ENCODE results near the gene UCP1. TPM values are rescaled to one million over a fixed set of nuclear protein-coding genes. Genes with fewer than 3 reads are reported as not detected.

The UCP1 gene
- total RNA-seq, 1 donor from 2014 or later, result not detected

DNA sequence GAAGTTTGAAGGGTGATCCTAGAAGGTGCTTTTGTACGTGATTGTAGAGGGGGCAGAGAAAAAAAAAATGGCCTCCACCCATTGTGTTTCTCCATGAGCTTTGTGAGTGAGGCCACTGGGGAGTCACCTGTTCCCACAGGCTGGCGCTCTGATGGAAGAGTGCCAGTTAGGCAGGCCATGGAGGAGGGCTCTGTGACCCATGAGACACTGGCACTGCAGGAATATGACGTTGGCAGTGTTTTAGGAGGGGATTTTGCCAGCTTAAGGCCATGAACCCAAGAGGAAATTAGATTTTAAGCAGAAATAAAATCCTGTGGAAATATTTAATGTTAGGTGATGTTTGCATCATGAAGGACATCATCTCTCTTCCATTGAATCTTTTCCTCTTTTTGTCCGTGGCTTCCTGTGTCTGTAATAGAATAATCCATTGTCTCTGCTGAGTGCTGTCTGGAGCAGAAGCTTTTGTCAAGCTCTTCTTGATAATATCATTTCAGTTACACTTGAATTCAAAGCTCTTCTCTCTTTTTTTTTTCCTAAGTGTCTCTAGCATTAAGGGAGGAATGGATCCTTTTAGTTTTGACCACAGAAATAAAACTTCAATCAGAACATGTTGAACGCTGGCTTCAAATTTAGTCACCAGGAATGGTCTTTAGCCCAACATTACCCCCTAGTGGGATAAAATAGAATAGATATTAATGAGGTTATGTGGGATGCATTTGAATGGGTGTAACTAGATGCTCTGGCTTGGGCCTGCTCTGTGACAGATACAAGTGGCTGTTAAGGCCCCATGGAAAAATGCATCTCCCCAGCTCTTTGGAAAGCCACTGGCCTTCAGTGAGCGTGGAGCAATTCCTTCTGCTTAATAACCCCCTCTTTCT is 41.0 kb upstream of the UCP1 start:
- TF ChIP-seq POLR2AphosphoS5 (IDR thresholded peaks at IDR 0.05; ENCODE audit: insufficient read depth in 1 of 2, low read depth in 1 of 2), result no peak
- TF ChIP-seq, protein P1, sequence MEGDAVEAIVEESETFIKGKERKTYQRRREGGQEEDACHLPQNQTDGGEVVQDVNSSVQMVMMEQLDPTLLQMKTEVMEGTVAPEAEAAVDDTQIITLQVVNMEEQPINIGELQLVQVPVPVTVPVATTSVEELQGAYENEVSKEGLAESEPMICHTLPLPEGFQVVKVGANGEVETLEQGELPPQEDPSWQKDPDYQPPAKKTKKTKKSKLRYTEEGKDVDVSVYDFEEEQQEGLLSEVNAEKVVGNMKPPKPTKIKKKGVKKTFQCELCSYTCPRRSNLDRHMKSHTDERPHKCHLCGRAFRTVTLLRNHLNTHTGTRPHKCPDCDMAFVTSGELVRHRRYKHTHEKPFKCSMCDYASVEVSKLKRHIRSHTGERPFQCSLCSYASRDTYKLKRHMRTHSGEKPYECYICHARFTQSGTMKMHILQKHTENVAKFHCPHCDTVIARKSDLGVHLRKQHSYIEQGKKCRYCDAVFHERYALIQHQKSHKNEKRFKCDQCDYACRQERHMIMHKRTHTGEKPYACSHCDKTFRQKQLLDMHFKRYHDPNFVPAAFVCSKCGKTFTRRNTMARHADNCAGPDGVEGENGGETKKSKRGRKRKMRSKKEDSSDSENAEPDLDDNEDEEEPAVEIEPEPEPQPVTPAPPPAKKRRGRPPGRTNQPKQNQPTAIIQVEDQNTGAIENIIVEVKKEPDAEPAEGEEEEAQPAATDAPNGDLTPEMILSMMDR (IDR thresholded peaks at IDR 0.05), result peak in 2 of 3 experiments; percentile 24 to 34
- Histone ChIP-seq H3K27me3 (no peaks in the 10 kb centered on the region), H3K9me3 (no peaks in the 10 kb centered on the region), H3K27ac (no peak overlapping the region), H3K4me1 (no peaks in the 10 kb centered on the region), H3K36me3 (no peaks in the 10 kb centered on the region), H3K4me3 (no peak overlapping the region)
- DNase-seq (ENCODE audit: extremely low spot score in 2 of 2), result no peak
- intact Hi-C loops (cut with DNase I), result no loop called here

- no peaks in the 10 kb centered on the region for H3K4me1 ChIP-seq
- H3K27me3 ChIP-seq, result no peaks in the 10 kb centered on the region
- no peak overlapping the region for H3K4me3 ChIP-seq
- no peak for DNase-seq (ENCODE audit: extremely low spot score in 2 of 2)
- intact Hi-C loops (cut with DNase I), result no loop called here
- H3K27ac ChIP-seq, result no peak overlapping the region
- TF ChIP-seq POLR2A (IDR thresholded peaks at IDR 0.05), result no peak
- TF ChIP-seq POLR2AphosphoS5 (IDR thresholded peaks at IDR 0.05; ENCODE audit: insufficient read depth in 1 of 2, low read depth in 1 of 2), result no peak
- TF ChIP-seq, protein P1 (IDR thresholded peaks at IDR 0.05), result no peak
- H3K9me3 ChIP-seq, result no peaks in the 10 kb centered on the region
- no peaks in the 10 kb centered on the region for H3K36me3 ChIP-seq
Observed at GRCh38 chr4:140607852-140608251, 39.1 kb upstream of the UCP1 start.

- intact Hi-C loops (cut with DNase I), result no loop called here
- H3K9me3 ChIP-seq, result no peaks in the 10 kb centered on the region
- no peaks in the 10 kb centered on the region for H3K4me1 ChIP-seq
- no peak overlapping the region for H3K27ac ChIP-seq
- no peak overlapping the region for H3K4me3 ChIP-seq
- H3K36me3 ChIP-seq, result no peaks in the 10 kb centered on the region
- no peaks in the 10 kb centered on the region for H3K27me3 ChIP-seq
- DNase-seq (ENCODE audit: extremely low spot score in 2 of 2), result no peak
- TF ChIP-seq, protein P1 (IDR thresholded peaks at IDR 0.05), result no peak
- TF ChIP-seq POLR2AphosphoS5 (IDR thresholded peaks at IDR 0.05; ENCODE audit: insufficient read depth in 1 of 2, low read depth in 1 of 2) (no peak), POLR2A (IDR thresholded peaks at IDR 0.05) (no peak)
Observed at GRCh38 chr4:140604544-140604943, 35.8 kb upstream of the UCP1 start.

DNA sequence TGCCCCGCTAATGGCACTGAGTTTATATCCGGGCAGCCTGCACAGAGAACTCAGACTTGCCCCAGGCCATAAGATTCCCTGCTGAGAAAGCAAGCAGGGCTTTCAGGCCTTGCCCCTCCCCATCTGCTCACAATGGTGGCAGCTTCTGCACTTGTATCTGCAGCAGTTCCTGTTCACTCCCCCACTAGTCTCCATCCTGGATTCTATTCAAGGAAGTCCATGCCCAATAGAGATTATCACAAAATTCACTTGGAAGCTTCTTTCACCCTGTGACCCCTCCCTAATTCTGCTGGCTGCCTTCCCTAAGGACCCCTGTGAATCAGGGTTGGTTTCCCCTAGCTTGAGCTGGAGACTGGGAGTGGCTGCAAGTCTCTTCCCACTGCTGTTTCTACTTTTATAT is 34.5 kb upstream of the UCP1 start:
- Histone ChIP-seq H3K36me3 (no peaks in the 10 kb centered on the region), H3K27ac (no peak overlapping the region), H3K27me3 (no peaks in the 10 kb centered on the region), H3K4me3 (no peak overlapping the region), H3K9me3 (no peaks in the 10 kb centered on the region), H3K4me1 (no peaks in the 10 kb centered on the region)
- no peak for DNase-seq (ENCODE audit: extremely low spot score in 2 of 2)
- TF ChIP-seq, protein P1 (IDR thresholded peaks at IDR 0.05), result no peak
- TF ChIP-seq POLR2A (IDR thresholded peaks at IDR 0.05) (no peak), POLR2AphosphoS5 (IDR thresholded peaks at IDR 0.05; ENCODE audit: insufficient read depth in 1 of 2, low read depth in 1 of 2) (no peak)
- intact Hi-C loops (cut with DNase I), result no loop called here

DNA sequence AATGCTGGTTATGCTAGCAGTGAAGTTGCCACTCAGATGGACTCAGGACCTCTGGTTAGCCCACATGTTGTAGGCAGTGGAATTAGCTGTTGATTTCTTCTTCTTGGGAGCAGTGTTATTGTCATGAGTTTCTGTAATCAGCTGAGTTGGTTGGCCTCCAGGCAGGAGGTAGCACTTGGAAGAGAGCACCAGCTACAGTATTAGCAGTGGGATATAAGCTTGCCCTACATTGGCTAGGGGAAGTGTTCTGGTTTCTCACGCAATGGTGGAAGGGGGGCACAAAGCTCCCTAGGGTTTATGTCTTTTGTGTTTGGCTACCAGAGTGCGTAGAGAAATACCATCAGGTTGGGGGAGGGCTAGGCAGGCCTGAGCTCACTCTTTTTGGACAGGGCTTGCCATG is 34.0 kb upstream of the UCP1 start:
- intact Hi-C loops (cut with DNase I), result no loop called here
- H3K27me3 ChIP-seq, result no peaks in the 10 kb centered on the region
- H3K4me1 ChIP-seq, result no peaks in the 10 kb centered on the region
- no peak overlapping the region for H3K27ac ChIP-seq
- H3K36me3 ChIP-seq, result no peaks in the 10 kb centered on the region
- H3K4me3 ChIP-seq, result no peak overlapping the region
- no peaks in the 10 kb centered on the region for H3K9me3 ChIP-seq
- TF ChIP-seq POLR2AphosphoS5 (IDR thresholded peaks at IDR 0.05; ENCODE audit: insufficient read depth in 1 of 2, low read depth in 1 of 2) (no peak), POLR2A (IDR thresholded peaks at IDR 0.05) (no peak)
- TF ChIP-seq, protein P1 (IDR thresholded peaks at IDR 0.05), result no peak
- DNase-seq (ENCODE audit: extremely low spot score in 2 of 2), result no peak
